Stimulated activated CD4-positive, alpha-beta T cell treated with anti-CD3 and anti-CD28 coated beads, Interleukin-1b, Interleukin-23, amount 100 ng/mL, for 1 hour (primary cell): Measurements from ENCODE around the gene ZNF511.

Experiments
- DNase-seq, 2 donors: peaks; one replicate each; pipeline ENCODE4 v3.0.0-alpha.2; 2020; ENCODE audit warnings: low read depth in 2 of 2

Gene ZNF511

GRCh38 chr10:133274751-133275683 lies 33.7 kb upstream of the ZNF511 start:
- peak; percentile 57 to 72 for DNase-seq

GRCh38 chr10:133275684-133276092 lies 33.0 kb upstream of the ZNF511 start:
- DNase-seq = no peak

GRCh38 chr10:133276100-133276434 lies 32.6 kb upstream of the ZNF511 start:
- no peak for DNase-seq

GRCh38 chr10:133276435-133277201 lies 32.1 kb upstream of the ZNF511 start, which contains the start of gene ADAM8:
ADAM8 (minus strand) TSS chr10:133276868; CDS start chr10:133276817, 51 bp downstream.
- peak in 1 of 2 donors; percentile 49 for DNase-seq

- no peak for DNase-seq
Observed at GRCh38 chr10:133277277-133277992, 31.3 kb upstream of the ZNF511 start.

GRCh38 chr10:133277993-133278576 lies 30.6 kb upstream of the ZNF511 start:
- no peak for DNase-seq

- DNase-seq = no peak
Observed at GRCh38 chr10:133278577-133279265, 30.0 kb upstream of the ZNF511 start.

- DNase-seq = no peak
Observed at GRCh38 chr10:133279326-133280226, 29.1 kb upstream of the ZNF511 start.

GRCh38 chr10:133280391-133281059 lies 28.2 kb upstream of the ZNF511 start:
- DNase-seq = no peak

GRCh38 chr10:133281084-133281483 lies 27.6 kb upstream of the ZNF511 start:
- DNase-seq = no peak

GRCh38 chr10:133281628-133282372 lies 26.9 kb upstream of the ZNF511 start:
- DNase-seq = no peak

GRCh38 chr10:133282846-133283390 lies 25.8 kb upstream of the ZNF511 start:
- DNase-seq = no peak

GRCh38 chr10:133283931-133284330 lies 24.8 kb upstream of the ZNF511 start:
- DNase-seq = no peak

GRCh38 chr10:133285217-133285616 lies 23.5 kb upstream of the ZNF511 start:
- DNase-seq = no peak

GRCh38 chr10:133286366-133286765 lies 22.3 kb upstream of the ZNF511 start:
- DNase-seq = no peak

GRCh38 chr10:133287832-133288500 lies 20.7 kb upstream of the ZNF511 start:
- no peak for DNase-seq

- no peak for DNase-seq
Observed at GRCh38 chr10:133289761-133290160, 19.0 kb upstream of the ZNF511 start.
